Fibroblast of skin of right biceps (primary cell): ENCODE results near the gene PRKCA.
A peak's percentile ranks its signal among the peaks of the same experiment; 100 is the strongest.

ENCODE experiments used
- DNase-seq: peaks from one replicate; pipeline ENCODE4 v3.0.0-alpha.2; 2013

The PRKCA gene

GRCh38 chr17:66525338-66525737 lies 222.9 kb downstream of the PRKCA start:
- no peak for DNase-seq

GRCh38 chr17:66526827-66527226 lies 224.4 kb downstream of the PRKCA start:
- no peak for DNase-seq

GRCh38 chr17:66527335-66527734 lies 224.9 kb downstream of the PRKCA start:
- no peak for DNase-seq

- DNase-seq: peak; percentile 66
Measured at GRCh38 chr17:66531851-66532295, 229.5 kb downstream of the PRKCA start.

- DNase-seq: peak; percentile 72
Measured at GRCh38 chr17:66533572-66533971, 231.2 kb downstream of the PRKCA start.

GRCh38 chr17:66533986-66534385 lies 231.6 kb downstream of the PRKCA start:
- no peak for DNase-seq

- no peak for DNase-seq
Measured at GRCh38 chr17:66535611-66536010, 233.2 kb downstream of the PRKCA start.

- no peak for DNase-seq
Measured at GRCh38 chr17:66537502-66537901, 235.1 kb downstream of the PRKCA start.

- no peak for DNase-seq
Measured at GRCh38 chr17:66538776-66539175, 236.4 kb downstream of the PRKCA start.

GRCh38 chr17:66540131-66540781 lies 237.8 kb downstream of the PRKCA start:
- peak; percentile 94 for DNase-seq

- peak; percentile 75 for DNase-seq
Measured at GRCh38 chr17:66541461-66542128, 239.2 kb downstream of the PRKCA start.

- DNase-seq: peak; percentile 64
Measured at GRCh38 chr17:66542129-66542966, 239.9 kb downstream of the PRKCA start.

GRCh38 chr17:66542967-66543520 lies 240.6 kb downstream of the PRKCA start:
- DNase-seq: peak; percentile 94

- peak; percentile 63 for DNase-seq
Measured at GRCh38 chr17:66543526-66543925, 241.1 kb downstream of the PRKCA start.

GRCh38 chr17:66545918-66546317 lies 243.5 kb downstream of the PRKCA start:
- no peak for DNase-seq

- DNase-seq: peak; percentile 61
Measured at GRCh38 chr17:66547151-66547865, 244.9 kb downstream of the PRKCA start.

GRCh38 chr17:66548158-66548557 lies 245.7 kb downstream of the PRKCA start:
- peak; percentile 86 for DNase-seq

GRCh38 chr17:66548659-66549310 lies 246.4 kb downstream of the PRKCA start:
- DNase-seq: no peak

GRCh38 chr17:66549311-66549704 lies 246.9 kb downstream of the PRKCA start:
- peak; percentile 97 for DNase-seq

GRCh38 chr17:66549731-66550207 lies 247.4 kb downstream of the PRKCA start:
- peak; percentile 98 for DNase-seq

GRCh38 chr17:66551839-66552238 lies 249.4 kb downstream of the PRKCA start:
- DNase-seq: no peak

- no peak for DNase-seq
Measured at GRCh38 chr17:66552371-66552770, 250.0 kb downstream of the PRKCA start.
